MM.1S (cell line): ENCODE data around the gene TULP1.

Experiments
- EZH2 ChIP-seq: fragments of 300-600 bp; sonication (generic); optimal IDR thresholded peaks from 2 replicates; pipeline ENCODE3; 2017; ENCODE audit warnings: low read depth, mild to moderate bottlenecking, antibody characterized with exemption, low read length, mixed read lengths
- TF ChIP-seq, protein P1 (sequence below): fragments of 300-600 bp; sonication (generic); IDR thresholded peaks from 2 replicates; pipeline ENCODE4 v1.5.1; 2016; ENCODE audit warnings: antibody characterized with exemption, low read length, mixed read lengths

GRCh38 chr6:35558571-35558970 lies 45.9 kb upstream of the TULP1 start:
- TF ChIP-seq, protein P1, sequence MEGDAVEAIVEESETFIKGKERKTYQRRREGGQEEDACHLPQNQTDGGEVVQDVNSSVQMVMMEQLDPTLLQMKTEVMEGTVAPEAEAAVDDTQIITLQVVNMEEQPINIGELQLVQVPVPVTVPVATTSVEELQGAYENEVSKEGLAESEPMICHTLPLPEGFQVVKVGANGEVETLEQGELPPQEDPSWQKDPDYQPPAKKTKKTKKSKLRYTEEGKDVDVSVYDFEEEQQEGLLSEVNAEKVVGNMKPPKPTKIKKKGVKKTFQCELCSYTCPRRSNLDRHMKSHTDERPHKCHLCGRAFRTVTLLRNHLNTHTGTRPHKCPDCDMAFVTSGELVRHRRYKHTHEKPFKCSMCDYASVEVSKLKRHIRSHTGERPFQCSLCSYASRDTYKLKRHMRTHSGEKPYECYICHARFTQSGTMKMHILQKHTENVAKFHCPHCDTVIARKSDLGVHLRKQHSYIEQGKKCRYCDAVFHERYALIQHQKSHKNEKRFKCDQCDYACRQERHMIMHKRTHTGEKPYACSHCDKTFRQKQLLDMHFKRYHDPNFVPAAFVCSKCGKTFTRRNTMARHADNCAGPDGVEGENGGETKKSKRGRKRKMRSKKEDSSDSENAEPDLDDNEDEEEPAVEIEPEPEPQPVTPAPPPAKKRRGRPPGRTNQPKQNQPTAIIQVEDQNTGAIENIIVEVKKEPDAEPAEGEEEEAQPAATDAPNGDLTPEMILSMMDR, result no peak
- TF ChIP-seq EZH2, result no peak
